ENCODE results near the gene CREM.

Gene CREM

GRCh38 chr10:35236739-35237138 lies 110.1 kb downstream of the CREM start:
- no peak overlapping the region for H3K4me3 Mint-ChIP-seq
- no peaks in the 10 kb centered on the region for H3K36me3 Mint-ChIP-seq
- H3K27ac Mint-ChIP-seq = no peak overlapping the region
- DNase-seq (ENCODE audit: low spot score in 2 of 2) = no peak
- no peaks in the 10 kb centered on the region for H3K4me1 Mint-ChIP-seq
- no peaks in the 10 kb centered on the region for H3K9me3 Mint-ChIP-seq
- no peak for ATAC-seq

GRCh38 chr10:35237766-35238512 lies 111.3 kb downstream of the CREM start:
- no peak for DNase-seq (ENCODE audit: low spot score in 2 of 2)
- Mint-ChIP-seq H3K4me3 (no peak overlapping the region), H3K4me1 (no peaks in the 10 kb centered on the region), H3K9me3 (no peaks in the 10 kb centered on the region), H3K36me3 (no peaks in the 10 kb centered on the region), H3K27ac (no peak overlapping the region)
- ATAC-seq = no peak

GRCh38 chr10:35244549-35244948 lies 117.9 kb downstream of the CREM start:
- ATAC-seq = no peak
- DNase-seq (ENCODE audit: low spot score in 2 of 2) = no peak
- H3K27ac Mint-ChIP-seq = no peak overlapping the region
- H3K9me3 Mint-ChIP-seq = no peaks in the 10 kb centered on the region
- no peaks in the 10 kb centered on the region for H3K36me3 Mint-ChIP-seq
- H3K4me3 Mint-ChIP-seq = no peak overlapping the region
- no peaks in the 10 kb centered on the region for H3K4me1 Mint-ChIP-seq

GRCh38 chr10:35246770-35247343 lies 120.2 kb downstream of the CREM start:
- peak; percentile 28 for ATAC-seq
- H3K9me3 Mint-ChIP-seq = no peaks in the 10 kb centered on the region
- H3K4me3 Mint-ChIP-seq = no peak overlapping the region
- no peaks in the 10 kb centered on the region for H3K4me1 Mint-ChIP-seq
- no peaks in the 10 kb centered on the region for H3K36me3 Mint-ChIP-seq
- no peak for DNase-seq (ENCODE audit: low spot score in 2 of 2)
- no peak overlapping the region for H3K27ac Mint-ChIP-seq

- no peak overlapping the region for H3K27ac Mint-ChIP-seq
- no peaks in the 10 kb centered on the region for H3K4me1 Mint-ChIP-seq
- no peaks in the 10 kb centered on the region for H3K36me3 Mint-ChIP-seq
- H3K4me3 Mint-ChIP-seq = no peak overlapping the region
- ATAC-seq (no peak), DNase-seq (ENCODE audit: low spot score in 2 of 2) (no peak)
- H3K9me3 Mint-ChIP-seq = no peaks in the 10 kb centered on the region
Observed at GRCh38 chr10:35251373-35252100, 124.9 kb downstream of the CREM start.

GRCh38 chr10:35257057-35257983 lies 130.7 kb downstream of the CREM start:
- no peaks in the 10 kb centered on the region for H3K36me3 Mint-ChIP-seq
- DNase-seq (ENCODE audit: low spot score in 2 of 2) = no peak
- H3K9me3 Mint-ChIP-seq = peaks cover 10% of the 10 kb centered on the region
- ATAC-seq = no peak
- H3K27ac Mint-ChIP-seq = no peak overlapping the region
- H3K4me1 Mint-ChIP-seq = peaks cover 7% of the 10 kb centered on the region
- no peak overlapping the region for H3K4me3 Mint-ChIP-seq

- no peak overlapping the region for H3K4me3 Mint-ChIP-seq
- H3K36me3 Mint-ChIP-seq = no peaks in the 10 kb centered on the region
- ATAC-seq = peak; percentile 97
- H3K4me1 Mint-ChIP-seq = peaks cover 7% of the 10 kb centered on the region
- no peak for DNase-seq (ENCODE audit: low spot score in 2 of 2)
- H3K27ac Mint-ChIP-seq = no peak overlapping the region
- peaks cover 10% of the 10 kb centered on the region for H3K9me3 Mint-ChIP-seq
Observed at GRCh38 chr10:35259769-35260397, 133.2 kb downstream of the CREM start.

- H3K9me3 Mint-ChIP-seq = peaks cover 5% of the 10 kb centered on the region
Observed at GRCh38 chr10:35262436-35262835, 135.8 kb downstream of the CREM start.

More at GRCh38 chr10:35262436-35262835, 135.8 kb downstream of the CREM start:
- Mint-ChIP-seq H3K4me1 (peaks cover 7% of the 10 kb centered on the region), H3K4me3 (no peak overlapping the region), H3K36me3 (no peaks in the 10 kb centered on the region), H3K27ac (no peak overlapping the region)
- ATAC-seq (no peak), DNase-seq (ENCODE audit: low spot score in 2 of 2) (no peak)

Data from stimulated activated effector memory CD8-positive, alpha-beta T cell treated with anti-CD3 and anti-CD28 coated beads, Interleukin-12 subunit alpha, Interleukin-12 subunit beta, amount 100 ng/mL, for 72 hours (primary cell).